Jurkat, Clone E6-1 (cell line): ENCODE results near the gene HCN4.
"Not testable (repeated sequence)": the region's sequence is repeated elsewhere in the genome, so short reads cannot be mapped to it uniquely, and the experiment has no call there.

ENCODE experiments used
- DNase-seq: peaks from one replicate; pipeline ENCODE4 v3.0.0-alpha.2; 2011; ENCODE audit warnings: low read depth, low spot score
- H3K4me3 ChIP-seq: 2 replicates; pipeline ENCODE4 v1.5.1; 2011; ENCODE audit warnings: mild to moderate bottlenecking, low read length, control low read depth, moderate library complexity

HCN4 gene

DNA sequence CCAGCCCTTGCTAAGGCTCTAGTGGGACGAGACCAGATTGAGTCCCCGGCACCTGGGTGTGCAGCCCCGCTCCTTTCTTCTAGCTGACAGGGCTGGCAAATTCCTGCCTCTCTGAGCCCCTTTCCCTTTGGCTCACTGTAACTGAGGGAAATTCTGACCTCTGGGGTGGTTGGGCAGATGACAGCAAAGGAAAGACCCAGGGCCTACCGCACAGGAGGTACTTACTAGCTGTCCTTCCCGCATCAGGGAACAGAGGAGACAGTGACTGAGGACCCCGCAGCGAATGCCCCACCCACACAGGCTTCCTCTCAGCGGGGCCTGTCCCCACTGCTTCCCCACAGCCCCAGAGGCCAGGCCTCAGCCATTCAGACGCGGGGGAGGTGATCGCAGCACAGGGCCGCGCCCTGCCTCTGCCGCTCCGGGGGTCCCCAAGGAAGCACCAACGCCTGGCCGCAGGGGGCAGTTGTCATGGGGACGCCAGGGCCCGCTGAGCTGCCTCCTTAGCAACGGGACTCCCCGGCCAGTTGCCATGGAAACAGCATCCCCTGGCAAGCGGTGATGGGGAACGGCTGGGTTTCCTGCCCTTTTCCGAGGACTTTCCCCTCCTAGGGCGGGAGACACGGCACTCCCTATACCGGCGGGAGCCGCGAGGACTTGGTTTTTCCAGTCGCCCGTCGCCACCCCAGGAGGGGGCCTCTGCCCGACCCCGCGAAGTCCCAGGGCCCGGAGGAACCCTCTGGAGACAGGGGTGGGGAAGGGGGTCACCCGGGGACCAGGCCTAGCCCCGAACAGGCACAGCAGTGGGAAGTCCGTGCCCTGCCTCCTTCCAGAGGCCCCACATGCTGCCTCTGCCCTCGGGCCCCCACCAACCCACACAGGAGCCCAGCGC lies 50.1 kb downstream of the HCN4 start:
- no peak overlapping the region for H3K4me3 ChIP-seq
- DNase-seq = no peak

DNA sequence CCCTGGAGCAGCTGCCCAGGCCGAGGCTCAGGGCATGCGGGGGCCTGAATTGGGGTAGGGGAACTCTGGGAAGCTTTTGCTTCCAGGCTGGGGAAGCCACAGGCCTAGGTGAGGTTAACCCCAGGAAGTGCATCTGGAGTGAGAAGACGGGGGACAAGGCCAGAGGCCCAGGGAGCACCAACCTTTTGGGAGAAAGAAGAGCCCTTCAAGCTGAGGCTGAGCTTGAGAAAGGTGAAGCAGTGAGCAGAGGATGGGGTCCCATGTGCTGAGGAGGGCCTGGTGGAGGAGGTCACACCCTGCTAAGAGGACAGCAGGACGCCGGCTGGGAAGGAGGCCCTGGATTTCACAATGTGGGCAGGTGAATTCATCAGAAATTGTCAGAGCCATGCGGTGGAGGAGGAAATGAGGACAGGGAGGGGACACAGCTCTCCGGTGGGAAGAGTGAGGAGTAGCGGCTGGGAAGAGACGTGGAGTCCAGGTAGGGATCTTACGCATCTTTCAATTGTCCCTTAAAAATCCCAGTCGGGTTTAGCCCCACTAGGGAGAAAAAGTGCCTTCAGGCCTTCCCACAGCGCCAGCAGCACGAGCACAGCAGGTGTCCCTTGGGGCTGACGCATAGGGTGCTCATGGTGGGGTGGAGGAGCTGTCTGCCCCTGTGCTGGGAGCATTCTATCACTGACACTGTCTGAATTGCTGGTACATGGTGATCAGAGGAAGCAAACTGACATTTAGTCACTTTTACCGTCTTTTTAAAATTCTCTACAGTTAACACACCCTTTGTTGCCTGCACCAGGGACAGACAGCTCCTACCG lies 50.9 kb downstream of the HCN4 start:
- no peak for DNase-seq
- H3K4me3 ChIP-seq = no peak overlapping the region

DNA sequence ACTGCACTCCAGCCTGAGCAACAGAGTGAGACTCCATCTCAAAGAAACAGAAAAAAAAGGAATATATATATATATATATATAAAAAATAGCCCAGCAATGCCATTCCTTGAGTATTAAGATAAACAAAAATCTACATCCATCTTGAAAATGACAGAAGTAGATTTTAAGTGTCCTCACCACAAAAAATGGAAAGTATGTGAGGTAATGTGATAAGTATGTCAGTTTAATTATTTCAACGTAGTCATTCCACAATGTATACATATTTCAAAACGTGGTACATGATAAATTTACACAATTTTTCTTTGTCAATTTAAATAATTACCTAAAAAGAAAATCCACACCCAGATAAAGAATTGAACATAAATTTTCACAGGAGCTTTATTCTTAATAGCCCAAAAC lies 54.9 kb downstream of the HCN4 start:
- no peak for DNase-seq
- no peak overlapping the region for H3K4me3 ChIP-seq

DNA sequence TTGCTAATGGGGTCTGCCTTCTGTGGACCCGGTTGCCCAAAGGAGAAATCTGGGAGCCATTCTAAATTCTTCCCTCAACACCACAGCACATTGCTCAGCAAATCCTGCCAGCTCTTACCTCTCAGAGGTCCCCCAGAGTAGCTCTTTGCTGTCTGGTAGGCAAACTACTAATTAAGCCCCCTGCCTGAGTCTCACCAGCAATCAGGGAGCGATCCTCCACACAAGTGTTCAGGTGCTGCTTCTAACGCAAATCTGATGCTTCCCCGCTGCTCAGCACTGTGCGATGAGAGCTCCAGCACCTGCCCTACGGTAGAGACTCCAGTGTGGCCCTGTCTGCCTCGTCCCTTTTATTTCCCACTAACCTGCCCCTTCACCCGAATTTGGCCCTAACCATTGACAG lies 60.5 kb downstream of the HCN4 start:
- no peak for DNase-seq
- H3K4me3 ChIP-seq = no peak overlapping the region

DNA sequence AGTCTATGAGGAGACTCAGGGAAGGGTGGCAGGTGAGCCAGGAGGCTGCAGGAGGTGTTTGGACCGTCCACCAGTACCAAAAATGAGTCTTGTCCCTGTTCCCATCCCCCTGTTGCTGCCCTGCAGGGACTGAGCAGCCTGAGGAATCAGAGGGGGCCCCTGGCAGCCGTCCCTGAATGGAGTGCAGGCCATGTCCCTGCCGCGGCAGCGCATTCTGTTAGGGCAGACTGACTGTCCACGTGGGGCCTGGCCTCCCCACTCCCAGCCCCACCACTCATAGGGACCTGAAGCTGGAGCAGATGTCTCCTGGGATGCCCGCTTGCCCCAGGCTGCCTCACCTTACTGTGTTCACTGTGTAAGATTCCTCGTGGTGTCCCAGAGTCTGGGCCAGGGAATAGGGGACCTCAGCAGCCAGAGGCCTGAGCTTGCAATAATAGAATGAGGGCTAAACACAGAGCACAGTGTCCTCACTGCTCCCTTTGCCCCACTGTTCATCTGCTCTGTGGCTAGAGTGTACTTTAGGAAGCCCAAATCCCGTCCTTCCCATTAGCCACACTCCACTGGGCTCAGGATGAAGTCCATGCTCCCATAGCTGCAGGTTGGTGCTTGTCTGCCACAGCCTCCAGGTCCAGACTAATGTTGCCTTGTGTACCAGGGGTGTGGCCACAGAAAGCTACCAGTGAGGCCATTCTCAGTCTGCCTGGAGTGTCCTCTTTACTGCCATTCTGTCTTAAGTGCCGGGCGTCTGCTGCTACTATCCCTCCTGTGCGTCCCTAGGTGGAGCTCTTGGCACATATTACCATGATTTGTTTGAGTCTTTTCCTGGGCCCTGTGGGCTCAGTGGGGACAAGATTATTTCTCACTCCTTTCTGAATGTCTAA lies 63.2 kb downstream of the HCN4 start:
- peak; percentile 49 for DNase-seq

GRCh38 chr15:73303636-73304035 lies 65.1 kb downstream of the HCN4 start:
- H3K4me3 ChIP-seq = no peak overlapping the region
- no peak for DNase-seq

More for the DNA sequence above, 63.2 kb downstream of the HCN4 start:
- H3K4me3 ChIP-seq = no peak overlapping the region

GRCh38 chr15:73300286-73300685 lies 68.5 kb downstream of the HCN4 start:
- not testable (repeated sequence) for DNase-seq

DNA sequence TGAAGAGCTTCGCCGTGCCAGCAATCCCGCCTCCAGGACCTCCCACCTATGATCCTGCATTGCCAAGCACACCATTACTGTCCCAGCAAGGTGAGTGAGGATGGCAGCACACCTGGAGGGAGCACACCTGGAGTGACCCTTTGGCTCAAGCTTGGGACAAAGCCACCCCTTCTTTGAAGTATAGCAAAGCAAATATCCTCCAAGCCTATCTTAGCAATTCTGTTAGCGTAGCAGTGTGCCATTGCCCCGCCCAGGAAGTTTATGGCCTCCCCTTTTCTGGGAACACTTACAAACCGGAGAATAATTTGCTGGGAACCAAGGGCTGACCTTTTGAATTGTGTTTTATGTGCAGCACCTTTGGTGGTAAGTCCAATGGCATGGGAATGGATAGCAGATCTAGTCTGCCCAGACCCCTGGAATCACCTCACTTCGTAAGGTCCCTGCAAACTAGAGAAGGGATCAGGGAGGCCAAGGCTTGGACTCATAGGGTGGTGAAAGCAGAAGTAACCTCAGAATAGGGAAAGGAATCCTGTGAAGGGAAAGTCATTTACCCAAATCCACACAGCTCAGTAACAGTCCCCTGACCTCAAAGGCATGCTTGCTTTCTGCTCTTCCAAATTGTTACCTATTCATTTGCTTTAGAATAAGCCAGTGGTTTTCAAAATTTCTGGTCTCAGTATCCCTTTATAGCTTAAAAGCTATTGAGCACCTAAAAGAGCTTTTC lies 70.1 kb downstream of the HCN4 start:
- no peak overlapping the region for H3K4me3 ChIP-seq
- DNase-seq = no peak

More at GRCh38 chr15:73300286-73300685, 68.5 kb downstream of the HCN4 start:
- H3K4me3 ChIP-seq = not testable (repeated sequence)

GRCh38 chr15:73296609-73297353 lies 72.0 kb downstream of the HCN4 start:
- no peak overlapping the region for H3K4me3 ChIP-seq
- DNase-seq = no peak

GRCh38 chr15:73295630-73296286 lies 73.0 kb downstream of the HCN4 start:
- no peak overlapping the region for H3K4me3 ChIP-seq
- DNase-seq = no peak

- H3K4me3 ChIP-seq = no peak overlapping the region
- no peak for DNase-seq
Observed at GRCh38 chr15:73293773-73294172, 75.0 kb downstream of the HCN4 start.

GRCh38 chr15:73291441-73291840 lies 77.3 kb downstream of the HCN4 start:
- no peak for DNase-seq
- H3K4me3 ChIP-seq = no peak overlapping the region

GRCh38 chr15:73287019-73287418 lies 81.7 kb downstream of the HCN4 start:
- no peak overlapping the region for H3K4me3 ChIP-seq
- DNase-seq = no peak

DNA sequence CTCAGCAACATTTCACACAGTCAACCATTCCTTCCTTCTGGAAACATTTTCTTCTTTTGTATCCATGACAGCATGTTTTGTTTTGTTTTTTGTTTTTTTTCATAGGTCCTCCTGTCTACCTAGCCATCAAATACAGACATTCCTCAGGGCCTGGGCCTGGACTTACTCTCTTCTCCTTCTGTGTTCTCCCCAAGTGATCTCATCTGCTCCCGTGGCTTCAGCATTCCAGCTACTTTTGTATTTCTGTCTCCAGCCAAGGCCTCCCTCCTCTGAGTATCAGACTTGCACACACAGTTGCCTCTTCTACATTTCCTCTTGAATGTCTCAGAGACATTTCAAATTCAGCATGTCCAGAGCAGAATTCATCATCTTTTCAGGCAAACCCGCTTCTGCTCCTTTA lies 82.4 kb downstream of the HCN4 start:
- DNase-seq = no peak
- no peak overlapping the region for H3K4me3 ChIP-seq

GRCh38 chr15:73284090-73284716 lies 84.6 kb downstream of the HCN4 start:
- H3K4me3 ChIP-seq = no peak overlapping the region
- DNase-seq = peak; percentile 7

DNA sequence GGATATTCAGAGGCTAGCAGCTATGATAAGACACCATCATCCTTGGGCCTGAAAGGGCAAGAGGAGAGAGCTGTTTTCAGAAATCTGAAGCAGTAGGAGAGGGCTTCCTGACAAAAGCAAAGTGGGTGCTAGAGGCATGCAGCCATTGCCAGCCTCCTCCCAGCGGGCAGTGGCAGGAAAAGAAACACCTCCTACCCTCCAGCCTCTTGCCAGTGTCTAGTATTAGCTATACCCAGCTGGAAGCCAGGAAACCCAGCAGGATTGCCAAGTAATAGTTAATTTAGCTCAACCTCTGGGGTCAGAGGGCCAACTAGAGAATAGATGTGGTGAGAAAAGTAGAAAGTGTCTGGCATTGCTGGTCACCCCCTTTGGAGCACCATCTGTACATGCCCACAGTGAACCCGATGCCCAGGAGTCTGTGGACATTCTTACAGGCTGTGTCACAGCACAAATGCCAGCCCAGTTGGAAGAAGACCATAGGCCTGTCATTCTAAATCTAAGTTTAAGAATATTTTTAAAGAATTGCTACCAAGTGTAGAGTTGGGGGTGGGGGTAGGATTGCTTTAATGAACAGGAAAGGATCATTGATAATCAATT lies 85.3 kb downstream of the HCN4 start:
- DNase-seq = no peak
- no peak overlapping the region for H3K4me3 ChIP-seq
